Renal cortical epithelial cell (primary cell): Measurements from ENCODE around the gene ADI1. TPM values are rescaled to one million over a fixed set of nuclear protein-coding genes. Genes with fewer than 3 reads are reported as not detected.
"Not testable (repeated sequence)": the region's sequence is repeated elsewhere in the genome, so short reads cannot be mapped to it uniquely, and the experiment has no call there.

Experiments
- DNase-seq: peaks from one replicate; pipeline ENCODE4 v3.0.0-alpha.2; 2011; ENCODE audit warnings: low read depth
- total RNA-seq: library from RNA; depleted of rRNA; stranded (reverse); fragments of >200 nt; gene quantifications from 2 replicates; pipeline ENCODE4 v1.2.3, GENCODE V29; 2014

Gene ADI1
- total RNA-seq, 1 donor from 2014 or later = 35.3 TPM

DNA sequence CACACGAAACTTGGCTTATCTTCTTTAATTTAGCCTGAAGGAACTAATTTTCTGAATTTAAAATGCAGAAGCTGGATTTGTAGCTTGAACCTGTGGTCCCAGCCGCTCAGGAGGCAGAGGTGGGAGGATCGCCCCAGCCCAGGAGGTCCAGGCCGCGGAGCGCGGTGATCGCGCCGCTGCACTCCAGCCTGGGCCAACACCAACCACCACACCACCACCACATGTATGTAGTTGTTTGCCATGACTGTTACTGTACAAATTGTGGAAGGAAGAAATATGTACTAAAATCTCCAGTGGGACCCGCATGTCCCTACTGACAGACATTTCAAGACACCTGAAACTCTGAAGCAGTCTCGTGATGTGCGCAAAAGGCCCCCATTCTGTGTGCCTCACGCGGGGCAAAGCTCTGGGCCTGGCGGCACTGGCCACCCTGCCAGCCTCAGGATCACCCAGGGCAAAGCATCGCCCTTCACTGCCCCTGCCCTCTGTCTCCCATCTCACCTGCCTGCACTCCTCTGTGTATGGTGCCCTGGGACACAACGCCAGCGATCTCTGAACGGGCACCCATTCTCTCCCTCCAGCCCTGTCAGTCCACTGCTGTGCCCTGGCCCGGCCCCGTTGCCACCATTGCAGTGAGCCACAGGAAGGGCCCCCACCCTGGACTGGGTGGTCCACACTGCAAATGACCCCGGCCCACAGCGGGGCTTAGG, 10.1 kb upstream of the ADI1 start:
- DNase-seq = no peak

DNA sequence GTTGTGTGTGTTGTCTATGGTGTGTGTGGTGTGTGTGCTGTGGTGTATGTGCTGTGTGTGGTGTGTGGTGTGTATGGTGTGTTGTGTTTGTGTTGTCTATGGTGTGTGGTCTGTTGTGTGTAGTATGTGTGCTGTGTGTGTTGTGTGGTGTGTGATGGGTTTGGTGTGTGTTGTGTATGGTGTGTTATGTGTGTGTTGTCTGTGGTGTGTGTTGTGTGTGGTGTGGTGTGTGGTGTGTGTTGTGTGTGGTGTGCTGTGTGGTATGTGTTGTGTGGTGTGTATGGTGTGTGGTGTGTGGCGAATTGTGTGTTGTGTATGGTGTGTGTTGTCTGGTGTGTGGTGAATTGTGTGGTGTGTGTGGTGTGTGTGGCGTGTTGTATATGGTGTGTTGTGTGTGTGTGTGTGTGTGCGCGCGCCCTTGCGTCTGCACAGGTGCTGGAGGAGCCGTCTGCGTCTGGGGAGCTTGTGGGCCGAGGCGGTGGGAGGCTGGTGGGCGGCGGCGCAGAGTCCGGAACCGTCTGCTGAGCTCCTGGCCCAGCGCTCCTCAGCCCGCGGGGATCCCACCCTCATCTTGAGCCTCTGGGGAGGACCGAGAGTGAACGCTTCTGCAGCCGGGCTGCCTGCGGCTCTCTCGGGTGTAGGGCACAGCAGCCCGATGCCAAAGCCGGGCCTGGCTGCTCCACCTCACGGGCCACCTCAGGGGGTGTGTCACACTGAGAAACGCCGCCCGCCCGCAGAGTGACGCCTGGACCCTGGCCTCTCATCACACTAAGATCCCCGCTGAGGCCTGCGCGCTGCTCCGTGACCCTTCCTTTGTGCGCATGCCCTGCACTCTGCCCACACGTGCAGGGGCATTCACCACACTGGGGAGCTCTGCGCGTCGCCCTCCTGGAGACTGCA, 8.8 kb upstream of the ADI1 start:
- no peak for DNase-seq

DNA sequence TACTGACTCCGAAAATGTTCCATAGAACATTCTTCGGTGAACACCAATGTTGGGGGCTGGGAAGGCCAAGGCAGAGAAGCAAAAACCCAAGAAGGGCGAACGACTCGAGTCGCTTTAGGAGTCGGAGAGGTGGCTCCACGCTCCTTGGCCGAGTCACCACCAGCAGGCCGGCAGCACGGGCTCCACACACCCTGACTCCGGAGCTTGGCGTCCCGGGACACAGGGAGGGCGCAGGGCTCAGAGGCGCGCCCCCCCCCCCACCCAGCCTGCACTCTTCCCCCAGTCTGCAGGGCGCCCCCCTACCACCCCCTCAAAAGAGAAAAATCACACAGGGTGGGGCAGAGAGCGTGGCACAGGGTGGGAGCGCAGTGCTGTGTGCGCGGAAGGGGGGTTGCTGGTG, 7.5 kb upstream of the ADI1 start:
- no peak for DNase-seq

DNA sequence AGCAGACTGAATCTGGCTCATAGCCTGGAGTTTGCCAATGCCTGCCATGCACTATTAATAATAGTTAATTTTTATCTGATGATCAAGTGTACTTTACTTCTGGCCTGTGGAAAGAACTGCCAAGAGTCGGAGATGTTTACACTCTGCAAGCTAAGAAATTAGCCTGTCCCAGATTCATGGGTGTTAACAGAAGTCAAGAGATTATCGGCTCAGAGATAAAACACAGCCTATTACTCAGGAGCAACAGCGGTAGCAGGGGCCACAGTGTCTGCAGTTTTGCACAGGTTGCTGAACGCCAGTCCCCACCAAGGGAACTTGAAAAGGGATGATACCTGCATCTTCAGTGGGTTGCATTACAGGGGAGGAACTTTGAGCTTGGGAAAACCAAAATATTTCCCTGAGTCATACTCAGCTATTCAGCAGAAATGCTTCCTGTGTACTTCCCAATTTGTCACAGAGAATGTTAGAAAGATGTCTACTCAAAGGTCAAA, 4.3 kb upstream of the ADI1 start:
- DNase-seq = peak; percentile 38

DNA sequence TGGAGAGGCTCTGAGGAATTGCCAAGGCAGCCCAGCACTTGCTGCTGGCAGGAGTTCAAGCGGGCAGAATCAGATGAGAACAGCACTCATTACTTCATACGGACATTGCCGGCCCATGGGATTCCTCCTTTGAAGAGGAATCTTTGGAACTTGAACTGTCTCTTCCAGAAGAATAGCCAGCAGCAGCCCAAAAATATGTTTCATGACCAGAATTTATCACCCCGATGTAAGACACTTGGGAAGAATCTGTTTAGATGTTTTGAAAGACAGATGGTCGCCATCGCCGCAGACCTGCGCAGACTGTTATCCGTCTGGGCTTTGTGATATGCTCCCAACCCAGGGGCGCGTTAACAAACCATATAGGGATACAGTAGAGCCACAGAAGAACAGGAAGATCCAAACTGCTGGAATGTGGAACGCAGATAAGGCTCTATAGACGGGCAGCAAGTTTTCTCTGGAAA, 3.7 kb upstream of the ADI1 start:
- DNase-seq = no peak

DNA sequence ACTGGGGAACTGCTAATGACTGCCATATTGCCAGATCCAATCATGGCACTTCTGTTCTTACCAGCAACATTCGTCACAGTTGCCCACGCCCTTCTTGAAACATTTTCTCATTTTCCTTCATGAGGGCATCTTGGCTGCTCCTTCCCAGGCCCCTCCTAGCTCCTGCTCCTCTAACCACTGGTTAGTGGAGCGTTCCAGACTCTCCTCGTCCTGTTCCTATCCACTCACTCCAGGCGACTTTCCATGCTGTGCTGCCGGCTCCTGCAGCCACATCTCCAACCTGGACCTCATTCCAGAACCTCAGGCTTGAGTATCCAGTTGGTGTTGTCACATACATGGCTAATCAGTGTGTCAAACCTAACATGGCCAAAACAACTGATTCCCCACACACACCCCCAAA, 1.3 kb upstream of the ADI1 start:
- DNase-seq = no peak

DNA sequence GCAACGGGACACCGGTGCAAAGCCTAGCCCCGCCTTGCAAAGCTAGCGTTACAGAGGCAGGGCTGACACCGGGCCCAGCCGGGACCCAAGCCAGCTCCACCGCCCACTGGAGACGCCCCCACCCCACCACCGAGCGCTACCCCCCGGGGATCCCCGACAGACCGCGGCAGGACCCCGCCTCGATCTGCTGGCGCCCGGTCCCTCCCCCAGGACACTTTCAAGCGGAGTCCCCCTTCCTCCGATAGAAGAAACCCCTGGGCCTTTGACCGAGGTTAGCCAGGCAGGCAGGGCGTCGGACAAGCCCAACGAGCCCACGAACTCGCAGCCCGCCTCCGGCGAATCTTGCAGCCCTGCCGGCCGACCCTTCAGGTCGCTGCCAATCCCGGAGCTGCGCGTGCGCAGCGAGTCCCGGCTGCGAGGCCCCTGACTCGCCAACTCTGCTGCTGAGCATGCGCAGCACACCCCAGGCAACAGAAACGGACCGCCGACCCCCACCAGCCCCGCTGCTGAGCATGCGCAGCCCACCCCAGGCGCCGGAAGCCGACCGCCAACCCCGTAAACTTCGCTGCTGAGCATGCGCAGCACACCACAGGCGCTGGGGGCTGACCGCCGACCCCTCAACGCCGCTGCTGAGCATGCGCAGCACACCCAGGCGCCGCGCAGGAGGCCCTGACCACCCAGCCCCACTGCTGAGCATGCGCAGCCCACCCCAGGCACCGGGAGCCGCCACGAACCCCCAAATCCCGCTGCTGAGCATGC, 656 bp downstream of the ADI1 start:
- DNase-seq = peak; percentile 90

DNA sequence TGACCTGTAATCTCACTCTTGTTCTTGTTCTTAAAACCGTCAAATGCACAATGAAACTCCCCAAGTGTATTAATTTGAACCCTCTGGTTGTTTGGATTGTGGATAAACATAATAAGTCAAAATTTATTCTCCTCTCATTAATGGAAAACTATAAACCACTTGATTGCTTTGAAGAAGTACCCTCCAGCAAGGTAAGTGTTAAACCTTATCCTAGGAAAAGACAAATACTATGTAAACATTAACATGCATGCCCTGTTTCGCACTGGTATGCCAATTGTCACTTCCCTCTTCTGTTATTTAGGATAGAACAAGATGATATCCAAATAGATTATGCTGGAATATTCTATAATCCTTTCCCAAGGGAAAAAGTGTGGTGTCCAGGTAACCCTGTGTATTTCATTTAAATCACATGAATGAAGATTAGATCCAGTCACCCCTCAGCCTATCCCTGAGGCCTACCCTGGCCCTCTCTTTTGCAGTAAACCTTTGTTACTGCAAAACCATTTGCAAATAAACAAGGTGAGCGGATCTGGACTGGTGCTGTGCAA, 1.3 kb downstream of the ADI1 start:
- peak; percentile 36 for DNase-seq

DNA sequence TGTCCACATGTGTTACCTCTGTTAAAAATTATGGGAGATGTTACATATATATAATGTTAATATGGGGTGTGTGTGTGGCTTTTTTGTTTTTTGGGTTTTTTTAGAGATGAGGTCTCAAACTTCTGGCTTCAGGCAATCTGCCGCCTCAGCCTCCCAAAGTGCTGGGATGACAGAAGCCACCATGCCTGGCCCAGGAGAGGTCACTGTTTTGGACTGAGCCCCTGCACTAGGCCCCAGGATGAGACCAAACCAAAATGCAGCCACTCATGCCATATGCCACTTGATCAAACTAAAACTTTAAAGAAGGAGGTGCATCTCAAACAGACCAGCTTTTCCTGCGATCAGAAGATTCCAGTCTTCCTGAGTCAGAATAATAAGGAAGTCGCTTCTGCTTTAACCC, 2.5 kb downstream of the ADI1 start:
- no peak for DNase-seq

DNA sequence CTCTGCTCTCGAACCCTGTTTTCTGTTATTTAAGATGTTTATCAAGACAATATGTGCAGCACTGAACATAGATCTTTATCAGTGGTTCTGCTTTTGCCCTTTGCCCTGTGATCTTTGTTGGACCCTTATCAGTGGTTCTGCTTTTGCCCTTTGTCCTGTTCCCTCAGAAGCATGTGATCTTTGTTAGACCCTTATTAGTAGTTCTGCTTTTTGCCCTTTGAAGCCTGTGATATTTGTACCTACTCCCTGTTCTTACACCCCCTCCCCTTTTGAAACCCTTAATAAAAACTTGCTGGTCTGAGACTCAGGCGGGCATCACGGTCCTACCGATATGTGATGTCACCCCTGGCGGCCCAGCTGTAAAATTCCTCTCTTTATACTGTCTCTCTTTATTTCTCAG, 3.9 kb downstream of the ADI1 start:
- not testable (repeated sequence) for DNase-seq

DNA sequence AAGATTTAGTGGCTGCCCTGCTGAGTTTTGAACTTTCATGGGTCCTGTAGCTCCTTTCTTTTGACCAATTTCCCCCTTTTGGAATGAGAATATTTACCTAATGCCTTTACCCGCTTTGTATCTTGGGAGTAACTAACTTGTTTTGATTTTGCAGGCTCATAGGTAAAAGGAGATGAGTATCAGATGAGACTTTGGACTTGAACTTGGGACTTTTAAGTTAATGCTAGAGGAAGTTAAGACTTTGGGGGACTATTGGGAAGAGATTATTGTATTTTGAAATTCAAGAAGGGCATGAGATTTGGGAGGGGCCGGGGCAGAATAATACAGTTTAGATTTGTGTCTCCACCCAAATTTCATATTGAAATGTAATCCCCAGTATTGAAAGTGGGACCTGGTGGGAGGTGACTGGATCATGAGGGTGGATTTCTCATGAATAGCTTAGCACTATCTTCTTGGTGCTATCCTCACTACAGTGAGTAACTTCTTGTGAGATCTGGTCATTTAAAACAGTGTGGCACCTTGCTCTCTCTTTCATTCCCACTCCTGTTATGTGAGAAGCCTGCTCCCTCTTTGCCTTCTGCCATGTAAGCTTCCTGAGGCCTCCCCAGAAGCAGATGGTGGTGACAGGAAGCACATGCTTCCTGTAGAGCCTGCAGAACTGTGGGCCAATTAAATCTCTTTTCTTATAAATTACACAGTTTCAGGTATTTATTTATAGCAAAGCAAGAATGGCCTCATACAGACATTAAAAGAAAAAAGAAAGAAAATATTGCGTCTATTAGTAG, 6.1 kb downstream of the ADI1 start:
- DNase-seq = no peak

DNA sequence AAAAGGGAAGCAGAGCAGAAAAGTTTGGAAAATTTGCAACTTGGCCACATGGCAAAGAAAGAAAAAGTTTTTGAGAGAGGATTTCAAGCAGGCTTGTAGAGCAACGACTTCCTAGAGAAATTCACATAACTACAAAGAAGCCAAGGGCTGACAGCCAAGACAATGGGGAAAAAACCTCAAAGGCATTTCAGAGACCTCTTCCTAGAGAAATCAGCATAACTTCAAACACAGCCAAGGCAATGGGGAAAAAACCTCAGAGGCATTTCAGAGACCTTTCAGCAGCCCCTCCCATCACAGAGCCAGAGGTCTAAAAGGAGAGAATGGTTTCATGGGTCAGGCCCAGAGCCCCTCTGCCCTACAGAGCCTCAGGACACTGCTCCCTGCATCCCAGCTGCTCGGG, 7.2 kb downstream of the ADI1 start:
- DNase-seq = no peak

DNA sequence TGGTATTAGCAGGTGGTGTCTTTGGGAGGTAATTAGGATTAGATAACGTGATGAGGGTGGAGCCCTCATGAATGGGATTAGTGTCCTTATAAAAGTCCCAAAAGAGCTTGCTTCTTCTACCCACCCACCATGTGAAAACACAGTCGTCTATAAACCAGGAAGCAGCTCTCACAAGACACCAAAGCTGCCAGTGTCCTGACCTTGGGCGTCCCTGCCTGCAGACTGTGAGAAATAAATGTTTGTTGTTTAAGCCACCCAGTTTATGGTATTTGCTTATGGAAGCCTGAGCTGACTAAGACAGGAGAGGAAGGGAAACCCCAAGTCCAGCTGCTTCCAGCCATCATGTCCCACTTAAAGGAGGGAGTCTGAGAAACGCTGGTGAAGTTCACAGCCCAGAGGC, 13.6 kb downstream of the ADI1 start:
- DNase-seq = no peak

DNA sequence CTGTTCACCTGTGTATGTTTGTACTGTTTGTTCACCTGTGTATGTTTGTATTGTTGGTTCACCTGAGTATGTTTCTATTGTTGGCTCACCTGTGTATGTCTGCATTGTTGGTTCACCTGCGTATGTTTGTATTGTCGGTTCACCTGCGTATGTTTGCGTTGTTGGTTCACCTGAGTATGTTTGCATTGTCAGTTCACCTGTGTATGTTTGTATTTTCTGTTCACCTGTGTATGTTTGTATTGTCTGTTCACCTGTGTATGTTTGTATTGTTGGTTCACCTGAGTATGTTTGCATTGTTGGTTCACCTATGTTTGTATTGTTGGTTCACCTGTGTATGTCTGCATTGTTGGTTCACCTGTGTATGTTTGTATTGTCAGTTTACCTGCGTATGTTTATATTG, 14.6 kb downstream of the ADI1 start:
- no peak for DNase-seq

DNA sequence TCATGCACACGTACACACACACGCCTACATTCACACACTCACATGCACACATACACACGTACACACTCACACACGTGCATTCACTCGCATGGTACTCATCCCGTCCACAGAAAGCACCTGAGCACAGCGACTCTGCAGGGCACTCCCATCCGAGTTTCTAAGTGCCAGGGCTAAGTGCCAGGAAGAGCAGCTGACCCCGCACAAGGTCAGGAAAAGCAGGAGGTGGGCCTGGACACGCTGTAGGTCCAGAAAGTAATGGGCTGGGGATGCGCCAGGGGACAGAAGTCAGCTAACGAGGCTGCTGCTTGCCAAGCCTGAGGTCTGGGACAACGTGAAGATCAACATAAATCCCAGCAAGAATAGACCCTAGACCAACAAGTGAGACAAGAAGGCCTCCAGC, 15.8 kb downstream of the ADI1 start:
- DNase-seq = no peak

DNA sequence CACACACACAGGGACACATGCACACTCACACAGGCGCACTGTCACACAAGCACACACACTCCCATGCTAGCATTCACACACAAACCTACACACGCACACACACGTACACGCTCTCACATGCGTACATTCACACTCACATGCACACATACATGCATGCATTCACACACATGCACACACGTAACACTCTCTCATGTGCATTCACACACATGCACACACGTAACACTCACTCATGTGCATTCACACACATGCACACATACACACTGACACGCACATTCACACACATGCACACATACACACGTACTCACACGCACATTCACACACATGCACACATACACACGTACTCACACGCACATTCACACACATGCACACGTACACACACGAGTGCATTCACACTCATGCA, 16.3 kb downstream of the ADI1 start:
- no peak for DNase-seq

DNA sequence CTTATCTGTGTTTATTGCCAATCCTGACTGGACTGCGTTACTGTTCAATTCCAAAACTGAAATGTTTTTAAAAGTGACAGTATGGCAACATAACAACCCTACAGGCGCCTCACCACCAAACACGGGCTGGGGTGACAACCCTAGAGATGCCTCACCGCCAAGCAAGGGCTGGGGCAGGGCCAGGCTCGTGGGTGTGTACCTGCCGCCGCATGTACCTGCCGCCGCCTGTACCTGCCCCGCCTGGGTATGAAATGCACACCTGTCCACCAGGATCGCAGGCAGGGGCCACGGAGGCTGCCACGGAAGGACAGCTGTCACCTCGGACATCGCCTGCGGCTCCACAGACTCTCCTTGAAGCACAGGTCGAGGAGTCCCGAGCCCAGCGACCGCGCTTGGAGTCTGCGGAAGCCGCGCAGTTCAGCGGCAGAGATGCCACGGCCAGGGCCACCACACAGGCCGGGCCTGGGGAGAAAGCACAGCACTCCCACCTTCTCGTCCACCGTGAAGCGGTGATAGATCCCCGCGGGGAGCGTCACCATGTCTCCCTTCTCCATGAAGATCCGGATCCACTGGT, 18.9 kb downstream of the ADI1 start:
- DNase-seq = no peak

DNA sequence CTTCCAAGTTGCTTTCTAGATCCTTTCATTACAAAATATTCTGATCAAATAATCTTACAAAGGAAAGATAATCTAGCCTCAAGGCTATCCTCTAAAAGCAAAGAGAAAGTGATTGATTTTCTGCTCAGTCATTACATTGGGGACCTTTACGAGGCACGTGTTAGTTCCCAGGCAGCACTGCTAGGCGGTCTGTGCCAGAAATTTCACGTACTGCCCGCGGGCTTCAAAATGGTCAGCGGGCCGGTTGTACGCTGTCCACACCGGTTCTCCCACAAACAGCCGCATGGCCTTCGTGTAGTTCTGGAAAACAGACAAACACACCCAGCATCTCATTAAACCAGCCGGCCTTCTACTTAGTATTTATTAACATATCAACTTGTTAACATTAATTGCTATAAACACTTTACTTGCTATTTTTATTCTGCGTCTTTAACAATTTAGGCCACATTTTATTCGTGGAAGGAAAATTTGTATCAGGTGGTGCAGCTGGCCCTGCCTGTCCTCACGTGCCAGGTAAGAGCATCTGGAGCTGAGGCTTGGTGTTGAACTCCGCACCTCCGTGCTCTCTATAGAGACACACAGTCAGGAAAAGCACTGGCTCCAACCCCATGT, 20.4 kb downstream of the ADI1 start:
- DNase-seq = no peak

DNA sequence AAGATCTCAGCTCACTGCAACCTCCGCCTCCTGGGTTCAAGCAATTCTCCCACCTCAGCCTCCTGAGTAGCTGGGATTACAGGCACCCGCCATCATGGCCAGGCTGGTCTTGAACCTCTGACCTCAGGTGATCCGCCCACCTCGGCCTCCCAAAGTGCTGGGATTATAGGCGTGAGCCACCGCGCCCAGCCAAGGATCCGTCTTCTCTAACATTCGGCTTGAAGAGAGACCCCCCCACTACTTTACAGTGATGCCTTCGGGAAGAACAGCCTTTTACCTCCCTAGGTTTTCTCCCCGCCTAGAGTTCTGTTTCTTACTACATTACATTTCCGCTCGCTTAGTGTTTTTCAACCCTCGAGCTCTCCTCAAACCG, 22.6 kb downstream of the ADI1 start:
- not testable (repeated sequence) for DNase-seq

DNA sequence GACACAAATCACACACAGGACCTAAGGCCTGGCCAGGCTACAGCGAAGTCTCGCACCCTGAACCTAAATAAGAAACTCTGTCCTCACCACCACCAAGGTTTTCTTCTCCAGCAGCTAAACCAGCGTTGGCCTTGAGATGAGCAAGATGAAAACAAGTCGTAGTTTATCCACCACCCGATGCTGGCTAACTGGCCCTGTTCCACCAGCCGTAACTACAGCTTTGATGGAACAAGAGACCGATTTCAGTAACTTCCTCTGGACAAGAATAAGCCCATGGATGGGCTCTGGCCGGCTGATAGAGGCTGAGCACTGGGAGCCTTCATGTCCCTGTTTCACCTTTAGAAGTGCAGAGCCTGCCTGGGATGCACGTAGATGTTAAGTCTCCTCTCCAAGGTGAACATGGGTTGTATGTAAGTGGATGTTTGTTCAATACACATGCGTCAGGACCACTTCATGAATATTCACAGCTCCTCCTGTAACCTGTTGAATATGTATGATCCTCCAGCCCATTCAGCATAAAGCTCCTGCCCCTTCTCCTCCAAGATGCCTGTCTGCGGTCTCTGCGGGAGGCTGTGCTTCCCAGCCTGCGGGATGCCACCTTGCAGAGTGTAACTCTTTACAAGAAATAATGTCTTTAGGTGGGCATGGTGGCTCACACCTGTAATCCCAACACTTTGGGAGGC, 24.2 kb downstream of the ADI1 start:
- DNase-seq = no peak
